ENCODE data around the gene RAPGEF4.

DNA sequence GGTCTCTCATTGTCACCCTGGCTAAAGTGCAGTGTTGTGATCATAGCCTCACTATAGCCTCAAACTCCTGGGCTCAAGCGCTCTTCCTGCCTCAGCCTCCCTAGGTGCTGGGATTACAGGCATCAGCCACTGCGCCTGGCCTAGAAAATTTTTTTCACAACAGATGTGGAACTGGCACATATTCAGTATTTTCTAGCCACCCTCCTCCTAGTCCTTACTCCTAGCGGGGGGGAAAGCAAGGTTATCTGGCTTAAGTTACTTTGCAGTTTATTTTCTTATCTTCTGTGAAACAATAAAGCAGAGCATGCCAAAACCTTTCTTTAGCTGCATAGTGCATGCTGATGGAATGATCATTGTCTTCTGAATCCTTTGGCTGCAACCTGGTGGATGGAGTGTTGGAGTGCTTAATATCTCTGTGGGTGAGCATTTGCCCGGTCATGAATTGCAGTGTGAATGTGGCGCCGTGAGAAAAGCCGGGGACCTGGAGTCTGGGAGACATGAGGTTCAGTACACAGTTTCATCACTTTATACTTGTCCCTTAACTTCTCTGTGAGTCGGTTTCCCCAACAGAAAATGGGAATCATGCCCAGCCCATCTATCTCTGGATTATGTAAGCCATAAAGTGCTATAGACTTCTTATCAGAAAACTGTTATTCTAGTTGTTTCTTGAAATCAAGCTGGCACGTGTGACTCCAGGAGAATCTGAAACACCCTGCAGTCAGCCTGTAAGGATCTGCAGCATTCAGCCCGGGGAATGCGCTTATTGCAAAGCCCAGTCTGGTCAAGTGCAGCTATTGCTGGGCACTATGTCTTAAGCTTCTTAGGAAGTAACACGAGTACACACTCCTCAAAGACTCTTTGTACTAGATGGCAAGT lies 301.8 kb downstream of the RAPGEF4 start:
- TF ChIP-seq EZH2 (IDR thresholded peaks at IDR 0.05; ENCODE audit: low read depth) (no peak), CTCF (conservative IDR thresholded peaks at IDR 0.05) (no peak)
